ENCODE data around the gene TBP. TPM values are rescaled to one million over a fixed set of nuclear protein-coding genes. Genes with fewer than 3 reads are reported as not detected.
A peak's percentile ranks its signal among the peaks of the same experiment; 100 is the strongest.

The TBP gene
- total RNA-seq (15.5 and 22.8 TPM in 2 replicates), polyA plus RNA-seq (19.7 and 20.2 TPM in 2 replicates)

GRCh38 chr6:170554013-170554795 lies at the start of gene TBP:
TBP (plus strand) TSS chr6:170554369; CDS start chr6:170557030, 2,661 bp downstream.
- Histone ChIP-seq H3K79me2 (peaks cover 73% of the 10 kb centered on the region), H3K9me2 (replicated peaks; ENCODE audit: insufficient read depth) (no peaks in the 10 kb centered on the region), H3K4me1 (ENCODE audit: insufficient read depth) (peaks cover 22% of the 10 kb centered on the region), H3K27me3 (no peaks in the 10 kb centered on the region), H4K20me1 (ENCODE audit: insufficient read depth, poor library complexity, severe bottlenecking) (peaks cover 35% of the 10 kb centered on the region), H3K27ac (peak within 1 kb of the TSS; percentile 97), H3K4me2 (peak within 1 kb of the TSS; percentile 90), H3K4me3 (peak within 1 kb of the TSS; percentile 98), H3K9me3 (ENCODE audit: low read depth) (no peaks in the 10 kb centered on the region), H2AFZ (peak within 1 kb of the TSS; percentile 72), H3K36me3 (replicated peaks; ENCODE audit: insufficient read depth, low read depth) (no peaks in the 10 kb centered on the region)
- DNase-seq (ENCODE audit: low spot score), result peak; percentile 98
- under 1% methylated on average over 47 of the region's 51 CpGs for WGBS (ENCODE audit: low lambda C conversion rate, missing lambda C conversion rate)
- no peak for TF ChIP-seq EZH2phosphoT487 (IDR thresholded peaks at IDR 0.05; ENCODE audit: low read depth, severe bottlenecking, unreplicated experiment)
- no peak for TF ChIP-seq EZH2 (IDR thresholded peaks at IDR 0.05; ENCODE audit: borderline replicate concordance)
- no peak for TF ChIP-seq CTCF (IDR thresholded peaks at IDR 0.05; ENCODE audit: poor library complexity)

DNA sequence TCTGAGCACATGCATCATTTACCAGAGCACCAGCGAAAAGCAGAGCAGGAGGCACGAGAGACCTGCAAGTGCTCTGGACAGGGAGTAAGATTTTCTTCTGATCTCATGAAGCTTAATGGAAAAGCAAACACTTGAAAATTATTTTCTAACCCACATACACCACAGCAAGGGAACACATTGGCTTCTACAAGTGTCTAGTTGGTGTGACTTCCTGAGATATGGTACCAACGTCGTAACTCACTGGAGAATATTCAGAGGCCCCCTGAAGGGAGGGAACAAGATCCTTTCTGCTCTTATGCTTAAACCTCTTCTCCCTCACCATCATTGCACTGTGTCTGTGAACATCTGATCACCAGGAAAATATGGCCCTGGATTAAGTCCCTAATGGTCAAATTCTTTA lies 49.7 kb upstream of the TBP start:
- Histone ChIP-seq H3K27me3 (no peaks in the 10 kb centered on the region), H3K27ac (no peak overlapping the region), H3K36me3 (replicated peaks; ENCODE audit: insufficient read depth, low read depth) (no peaks in the 10 kb centered on the region), H3K9me3 (ENCODE audit: low read depth) (no peaks in the 10 kb centered on the region), H3K4me3 (no peak overlapping the region), H3K4me1 (ENCODE audit: insufficient read depth) (no peaks in the 10 kb centered on the region), H3K79me2 (no peaks in the 10 kb centered on the region), H4K20me1 (ENCODE audit: insufficient read depth, poor library complexity, severe bottlenecking) (no peaks in the 10 kb centered on the region), H3K4me2 (no peak overlapping the region), H3K9me2 (replicated peaks; ENCODE audit: insufficient read depth) (no peaks in the 10 kb centered on the region), H2AFZ (no peak overlapping the region)
- TF ChIP-seq CTCF (IDR thresholded peaks at IDR 0.05; ENCODE audit: poor library complexity) (no peak), EZH2phosphoT487 (IDR thresholded peaks at IDR 0.05; ENCODE audit: low read depth, severe bottlenecking, unreplicated experiment) (no peak), EZH2 (IDR thresholded peaks at IDR 0.05; ENCODE audit: borderline replicate concordance) (no peak)
- 76% methylated on average over 4 of the region's 4 CpGs for WGBS (ENCODE audit: low lambda C conversion rate, missing lambda C conversion rate)
- no peak for DNase-seq (ENCODE audit: low spot score)

GRCh38 chr6:170505306-170505705 lies 48.9 kb upstream of the TBP start:
- H3K27ac ChIP-seq, result no peak overlapping the region
- no peaks in the 10 kb centered on the region for H4K20me1 ChIP-seq (ENCODE audit: insufficient read depth, poor library complexity, severe bottlenecking)
- no peak overlapping the region for H3K4me3 ChIP-seq
- no peaks in the 10 kb centered on the region for H3K27me3 ChIP-seq
- H3K79me2 ChIP-seq, result no peaks in the 10 kb centered on the region
- no peaks in the 10 kb centered on the region for H3K9me3 ChIP-seq (ENCODE audit: low read depth)
- H3K4me1 ChIP-seq (ENCODE audit: insufficient read depth), result no peaks in the 10 kb centered on the region
- H3K4me2 ChIP-seq, result no peak overlapping the region
- no peaks in the 10 kb centered on the region for H3K36me3 ChIP-seq (replicated peaks; ENCODE audit: insufficient read depth, low read depth)
- DNase-seq (ENCODE audit: low spot score), result no peak
- no peak overlapping the region for H2AFZ ChIP-seq
- WGBS (ENCODE audit: low lambda C conversion rate, missing lambda C conversion rate), result 74% methylated on average over 9 of the region's 9 CpGs
- H3K9me2 ChIP-seq (replicated peaks; ENCODE audit: insufficient read depth), result no peaks in the 10 kb centered on the region
- no peak for TF ChIP-seq CTCF (IDR thresholded peaks at IDR 0.05; ENCODE audit: poor library complexity)
- no peak for TF ChIP-seq EZH2phosphoT487 (IDR thresholded peaks at IDR 0.05; ENCODE audit: low read depth, severe bottlenecking, unreplicated experiment)
- no peak for TF ChIP-seq EZH2 (IDR thresholded peaks at IDR 0.05; ENCODE audit: borderline replicate concordance)

Measured in hepatocyte (in vitro differentiated cells).